ENCODE measurements around the gene TTF1.

TTF1 gene

GRCh38 chr9:132334364-132334763 is 72.3 kb downstream of the TTF1 start:
- TF ChIP-seq CTCF (IDR thresholded peaks at IDR 0.05; ENCODE audit: low read depth, low read length, missing control alignments), result no peak
- no peak for DNase-seq (ENCODE audit: low read depth)

GRCh38 chr9:132333556-132333955 is 73.1 kb downstream of the TTF1 start:
- DNase-seq (ENCODE audit: low read depth), result no peak
- TF ChIP-seq CTCF (IDR thresholded peaks at IDR 0.05; ENCODE audit: low read depth, low read length, missing control alignments), result no peak
- H3K4me3 ChIP-seq (ENCODE audit: low read depth, low read length), result no peak overlapping the region

More at GRCh38 chr9:132334364-132334763, 72.3 kb downstream of the TTF1 start:
- H3K4me3 ChIP-seq (ENCODE audit: low read depth, low read length), result no peak overlapping the region

- TF ChIP-seq CTCF (IDR thresholded peaks at IDR 0.05; ENCODE audit: low read depth, low read length, missing control alignments), result no peak
- H3K4me3 ChIP-seq (ENCODE audit: low read depth, low read length), result no peak overlapping the region
- no peak for DNase-seq (ENCODE audit: low read depth)
Observed at GRCh38 chr9:132328580-132328979, 78.1 kb downstream of the TTF1 start.

- no peak for TF ChIP-seq CTCF (IDR thresholded peaks at IDR 0.05; ENCODE audit: low read depth, low read length, missing control alignments)
- no peak for DNase-seq (ENCODE audit: low read depth)
- H3K4me3 ChIP-seq (ENCODE audit: low read depth, low read length), result no peak overlapping the region
Observed at GRCh38 chr9:132327537-132327936, 79.1 kb downstream of the TTF1 start.
